KG1 (cell line): ENCODE data around the gene TUBA1C.

Source experiments
- DNase-seq: peaks from one replicate; lab custom pipeline; 2025; lab: John Stamatoyannopoulos, UW

TUBA1C gene

GRCh38 chr12:49283541-49284429 is 18.9 kb downstream of the TUBA1C start:
- DNase-seq = no peak

- no peak for DNase-seq
Observed at GRCh38 chr12:49284672-49285071, 19.8 kb downstream of the TUBA1C start.

DNA sequence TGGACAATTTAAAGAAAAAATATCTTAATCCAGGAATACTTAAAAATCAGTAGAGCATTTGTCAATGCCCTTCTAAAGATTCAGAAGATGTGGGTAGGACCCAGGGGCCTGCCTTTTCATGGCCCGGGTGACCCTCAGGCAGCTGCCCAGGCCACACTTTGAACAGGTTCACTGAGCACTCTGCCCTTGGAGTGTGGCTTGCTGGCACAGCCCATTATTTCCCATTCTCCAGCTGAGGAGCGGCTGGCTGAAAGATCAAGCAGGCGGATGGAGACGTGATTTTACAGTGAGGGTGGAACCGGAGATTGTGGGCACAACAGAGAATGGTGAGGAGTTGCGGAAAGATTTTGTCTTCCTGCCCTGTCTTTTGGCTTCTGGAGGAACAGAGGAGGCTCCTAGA is 23.0 kb downstream of the TUBA1C start:
- DNase-seq = no peak

- DNase-seq = no peak
Observed at GRCh38 chr12:49288412-49288853, 23.6 kb downstream of the TUBA1C start.

- DNase-seq = no peak
Observed at GRCh38 chr12:49288922-49289555, 24.2 kb downstream of the TUBA1C start.

GRCh38 chr12:49292729-49293055 is 27.8 kb downstream of the TUBA1C start:
- no peak for DNase-seq

DNA sequence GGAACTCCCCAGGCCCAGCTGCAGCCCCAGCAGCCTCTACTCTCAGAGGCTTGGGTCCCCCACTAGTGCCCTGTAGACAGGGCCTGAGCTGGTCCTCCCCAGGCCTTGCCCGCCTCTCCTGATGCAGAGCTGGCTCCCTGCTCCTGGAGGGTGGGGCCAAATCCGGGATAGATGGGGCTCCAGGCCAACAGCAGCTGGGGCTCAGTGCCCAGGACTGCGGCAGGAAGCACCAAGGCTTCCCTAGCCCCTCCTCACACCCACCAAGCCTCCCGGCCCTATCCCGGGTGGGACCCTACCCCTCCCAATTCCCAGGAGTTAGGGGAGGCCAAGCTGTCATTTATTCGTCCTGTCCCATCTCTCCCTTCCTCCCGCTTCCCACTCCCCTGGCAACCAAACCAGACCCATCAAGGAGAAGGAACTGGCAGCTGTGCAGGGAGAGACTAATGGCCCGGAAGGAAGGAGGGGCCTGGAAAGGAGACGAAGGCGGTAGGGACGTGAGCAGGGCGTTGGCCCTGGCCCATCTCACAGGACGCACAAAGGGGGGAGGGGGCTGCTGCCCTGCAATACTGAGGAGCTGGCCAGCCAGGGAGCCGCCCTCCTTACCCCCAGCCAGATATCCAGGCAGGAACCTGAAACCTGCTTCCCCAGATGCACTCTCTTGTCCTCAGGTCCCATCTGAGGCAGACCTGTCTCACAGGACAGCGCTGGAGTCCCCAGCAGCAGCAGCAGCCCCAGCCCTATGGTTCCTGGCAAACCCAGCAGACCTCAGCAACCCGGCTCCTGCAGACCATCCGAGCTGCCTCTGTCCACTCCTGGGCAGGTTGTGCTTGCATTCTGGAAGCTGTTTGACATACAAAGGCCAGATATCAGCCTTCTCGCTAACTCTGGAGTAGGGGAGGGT is 28.4 kb downstream of the TUBA1C start:
- DNase-seq = no peak

DNA sequence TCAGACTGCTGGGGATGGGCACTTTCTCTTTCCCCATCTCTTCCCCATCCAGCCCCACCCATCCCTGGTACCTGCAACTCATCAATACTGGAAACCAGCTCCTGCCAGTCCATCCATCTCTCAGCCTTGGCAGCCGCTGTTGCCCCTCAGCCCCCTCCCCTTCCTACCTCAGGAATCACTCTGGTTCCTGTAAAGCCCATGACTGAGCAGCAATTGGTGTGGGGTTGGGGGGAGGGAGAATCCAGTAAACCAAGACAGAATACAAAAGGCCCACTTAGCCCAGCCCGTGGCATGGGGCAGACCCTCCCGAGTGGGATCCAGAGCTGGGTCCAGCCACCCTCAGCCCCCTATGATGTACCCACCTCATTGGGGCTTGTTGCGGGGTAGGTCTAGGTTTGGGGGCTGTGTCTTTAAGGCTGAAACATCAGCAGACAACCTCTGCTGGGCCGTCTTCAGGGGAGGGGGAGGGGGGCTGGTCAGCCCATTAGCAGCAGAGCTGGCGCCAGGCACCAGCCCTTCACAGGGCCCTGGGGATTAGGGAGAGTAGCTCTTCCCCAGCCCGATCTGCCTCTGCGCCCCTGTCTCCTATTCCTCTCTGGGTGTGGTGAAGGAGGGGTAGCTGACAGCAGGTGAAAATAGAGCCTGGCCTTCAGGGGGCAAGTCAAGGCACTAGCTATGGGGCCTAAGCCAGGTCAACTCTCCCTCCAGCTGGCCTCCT is 29.4 kb downstream of the TUBA1C start:
- DNase-seq = no peak

GRCh38 chr12:49294804-49295081 is 29.9 kb downstream of the TUBA1C start:
- no peak for DNase-seq

GRCh38 chr12:49295082-49295936 is 30.4 kb downstream of the TUBA1C start, which contains the start of gene PRPH:
Gene PRPH, plus strand, starts transcription at chr12:49295147. Its CDS starts 54 bp downstream, at chr12:49295201.
- no peak for DNase-seq

DNA sequence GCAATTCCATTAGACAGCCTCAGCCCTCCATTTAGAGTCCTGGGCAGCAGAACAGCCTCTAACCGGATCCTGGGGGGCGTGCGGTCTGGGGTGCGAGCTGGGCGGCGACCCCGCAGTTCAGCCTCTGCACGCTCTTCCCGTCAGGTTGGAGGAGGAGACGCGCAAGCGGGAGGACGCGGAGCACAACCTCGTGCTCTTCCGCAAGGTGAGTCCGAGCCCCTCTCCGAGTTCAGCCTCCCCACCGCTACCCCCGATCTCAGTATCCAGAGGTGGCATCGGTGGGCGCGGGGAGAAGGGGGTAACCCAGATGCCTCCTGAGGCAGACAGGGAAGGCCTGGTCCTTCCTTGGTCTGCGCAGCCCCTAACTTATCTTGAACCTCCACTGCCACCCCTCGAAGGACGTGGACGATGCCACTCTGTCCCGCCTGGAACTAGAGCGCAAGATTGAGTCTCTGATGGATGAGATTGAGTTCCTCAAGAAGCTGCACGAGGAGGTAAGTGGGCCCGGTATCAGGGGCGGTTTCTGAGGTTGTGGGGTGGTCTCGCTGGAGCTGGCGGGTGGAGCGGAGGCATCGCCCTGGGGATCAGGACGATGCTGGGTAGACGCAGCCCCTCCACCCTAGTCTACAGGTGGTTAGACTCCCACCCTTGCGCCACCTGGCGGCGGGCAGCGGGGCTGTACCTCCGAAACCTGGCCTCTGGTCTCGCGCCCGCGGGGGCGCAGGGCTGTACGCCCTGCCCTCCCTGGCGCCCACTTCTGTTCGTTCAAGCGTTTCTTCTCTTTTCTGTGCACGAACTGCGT is 31.4 kb downstream of the TUBA1C start:
- no peak for DNase-seq

GRCh38 chr12:49296836-49297694 is 32.2 kb downstream of the TUBA1C start:
- no peak for DNase-seq

DNA sequence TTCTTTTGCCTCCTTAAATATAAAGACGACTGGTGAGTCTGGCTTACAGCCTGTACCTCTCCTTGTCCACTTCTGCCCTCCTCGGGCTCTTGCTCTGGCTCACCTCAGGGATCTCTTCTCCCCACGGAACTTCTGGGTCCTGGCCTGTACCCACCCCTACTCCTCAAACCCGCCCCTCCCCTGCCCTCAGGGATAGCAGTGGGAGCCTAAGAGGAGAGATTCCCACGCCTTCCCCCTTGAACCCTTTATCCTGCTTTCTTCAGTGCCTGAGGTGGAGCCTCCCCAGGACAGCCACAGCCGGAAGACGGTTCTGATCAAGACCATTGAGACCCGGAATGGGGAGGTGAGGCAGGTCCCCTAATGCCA is 32.8 kb downstream of the TUBA1C start:
- no peak for DNase-seq

DNA sequence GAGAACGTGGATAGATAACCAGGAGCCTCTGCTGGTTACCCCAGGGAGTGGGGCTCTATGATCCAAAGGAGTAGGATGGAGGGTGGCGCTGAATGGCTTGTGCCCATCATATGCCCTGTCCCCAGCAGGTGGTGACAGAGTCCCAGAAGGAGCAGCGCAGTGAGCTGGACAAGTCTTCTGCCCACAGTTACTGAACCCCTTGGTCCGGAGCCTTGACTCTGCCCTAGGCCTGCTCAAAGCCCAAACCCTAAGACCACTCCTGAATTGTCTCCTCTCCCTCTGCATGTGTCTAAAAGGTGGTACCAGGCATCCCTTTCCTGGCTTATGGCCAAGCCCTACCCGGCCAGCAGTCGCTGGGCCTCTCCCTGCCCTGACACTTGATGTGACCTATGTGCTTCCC is 33.3 kb downstream of the TUBA1C start:
- DNase-seq = no peak

- no peak for DNase-seq
Observed at GRCh38 chr12:49301760-49302159, 36.9 kb downstream of the TUBA1C start.

GRCh38 chr12:49304161-49304560 is 39.3 kb downstream of the TUBA1C start:
- no peak for DNase-seq

- DNase-seq = no peak
Observed at GRCh38 chr12:49305762-49306510, 41.1 kb downstream of the TUBA1C start.

DNA sequence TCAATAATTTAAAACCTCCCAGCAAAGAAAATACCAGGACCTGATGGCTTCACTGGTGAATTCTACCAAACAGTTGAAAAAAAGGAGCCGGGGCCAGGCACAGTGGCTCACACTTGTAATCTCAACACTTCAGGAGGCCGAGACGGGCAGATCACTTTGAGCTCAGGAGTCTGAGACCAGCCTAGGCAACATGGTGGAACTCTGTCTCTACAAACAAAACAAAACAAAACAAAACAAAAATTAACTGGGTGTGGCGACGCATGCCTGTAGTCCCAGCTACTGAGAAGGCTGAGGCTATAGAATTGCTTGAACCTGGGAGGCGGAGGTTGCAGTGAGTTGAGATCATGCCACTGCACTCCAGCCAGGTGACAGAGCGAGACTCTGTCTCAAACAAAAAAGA is 44.5 kb downstream of the TUBA1C start:
- no peak for DNase-seq
